ENCODE results near the gene RHEX.
A peak's percentile ranks its signal among the peaks of the same experiment; 100 is the strongest.
"Not testable (repeated sequence)": the region's sequence is repeated elsewhere in the genome, so short reads cannot be mapped to it uniquely, and the experiment has no call there.

The RHEX gene

GRCh38 chr1:206048582-206048981, 4.4 kb upstream of the RHEX start:
- H3K4me1 Mint-ChIP-seq = peaks cover 33% of the 10 kb centered on the region
- no peaks in the 10 kb centered on the region for H3K9me3 Mint-ChIP-seq
- H3K27me3 Mint-ChIP-seq = no peaks in the 10 kb centered on the region
- H3K27ac Mint-ChIP-seq = no peak overlapping the region
- no peak overlapping the region for H3K4me3 Mint-ChIP-seq
- no peaks in the 10 kb centered on the region for H3K36me3 Mint-ChIP-seq

DNA sequence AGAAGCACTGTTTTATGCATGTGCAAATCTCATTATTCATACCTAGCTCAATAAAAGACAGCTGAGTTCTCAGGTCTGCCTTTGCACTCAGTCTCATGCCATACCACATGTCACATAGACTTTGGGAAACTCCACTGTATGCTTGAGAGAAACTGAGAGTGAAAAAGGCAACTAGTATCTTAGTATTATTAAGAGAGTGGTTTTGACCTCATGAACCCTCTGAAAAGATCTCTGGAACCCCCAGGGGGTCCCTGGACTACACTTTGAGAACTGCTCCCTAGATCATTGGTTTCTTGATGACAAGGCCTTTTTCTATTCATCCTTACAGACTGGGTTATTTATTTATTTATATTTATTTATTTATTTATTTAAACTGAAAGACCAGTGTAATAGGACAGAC, 3.7 kb upstream of the RHEX start:
- H3K36me3 Mint-ChIP-seq = no peaks in the 10 kb centered on the region
- H3K27ac Mint-ChIP-seq = no peak overlapping the region
- H3K4me3 Mint-ChIP-seq = no peak overlapping the region
- no peaks in the 10 kb centered on the region for H3K27me3 Mint-ChIP-seq
- no peaks in the 10 kb centered on the region for H3K9me3 Mint-ChIP-seq
- H3K4me1 Mint-ChIP-seq = peaks cover 33% of the 10 kb centered on the region

DNA sequence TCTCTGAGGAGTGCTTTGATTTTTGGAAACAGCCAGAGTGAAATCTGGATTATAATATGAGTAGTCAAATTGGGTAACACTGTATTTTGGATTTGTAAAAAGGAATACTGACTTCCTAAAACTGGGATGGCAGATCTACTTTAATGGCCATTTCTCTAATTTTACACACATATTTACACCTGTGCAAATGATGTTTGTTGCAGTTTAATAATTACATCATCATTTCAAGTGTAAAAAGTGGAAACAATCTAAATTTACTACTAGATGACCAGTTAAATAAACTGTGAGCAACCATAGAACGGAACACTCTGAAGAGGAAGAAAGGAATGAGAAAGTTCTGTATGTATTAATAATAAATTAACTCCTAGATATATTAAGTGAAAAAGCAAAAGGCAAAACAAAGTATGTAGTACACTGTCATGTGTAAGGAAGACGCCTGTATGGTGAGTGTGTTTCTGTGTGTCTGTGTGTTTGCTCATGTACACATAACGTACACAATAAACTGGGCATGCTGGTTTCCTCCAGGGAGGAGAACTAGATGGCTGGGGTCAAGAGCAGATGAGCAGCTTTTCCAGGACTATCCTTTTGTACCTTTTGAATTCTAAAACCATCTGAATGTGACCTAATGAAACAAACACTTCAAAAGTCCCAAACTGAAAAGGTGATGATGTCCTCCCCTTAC, 2.9 kb upstream of the RHEX start:
- H3K4me3 Mint-ChIP-seq = no peak overlapping the region
- H3K27me3 Mint-ChIP-seq = no peaks in the 10 kb centered on the region
- H3K9me3 Mint-ChIP-seq = no peaks in the 10 kb centered on the region
- H3K27ac Mint-ChIP-seq = peak overlapping the region; percentile 65
- peaks cover 33% of the 10 kb centered on the region for H3K4me1 Mint-ChIP-seq
- H3K36me3 Mint-ChIP-seq = no peaks in the 10 kb centered on the region

- H3K9me3 Mint-ChIP-seq = no peaks in the 10 kb centered on the region
- H3K27ac Mint-ChIP-seq = peak overlapping the region; percentile 92
- H3K4me3 Mint-ChIP-seq = peak overlapping the region; percentile 58
- H3K36me3 Mint-ChIP-seq = no peaks in the 10 kb centered on the region
- peaks cover 33% of the 10 kb centered on the region for H3K4me1 Mint-ChIP-seq
- H3K27me3 Mint-ChIP-seq = no peaks in the 10 kb centered on the region
Measured at GRCh38 chr1:206050655-206051235, 2.2 kb upstream of the RHEX start.

DNA sequence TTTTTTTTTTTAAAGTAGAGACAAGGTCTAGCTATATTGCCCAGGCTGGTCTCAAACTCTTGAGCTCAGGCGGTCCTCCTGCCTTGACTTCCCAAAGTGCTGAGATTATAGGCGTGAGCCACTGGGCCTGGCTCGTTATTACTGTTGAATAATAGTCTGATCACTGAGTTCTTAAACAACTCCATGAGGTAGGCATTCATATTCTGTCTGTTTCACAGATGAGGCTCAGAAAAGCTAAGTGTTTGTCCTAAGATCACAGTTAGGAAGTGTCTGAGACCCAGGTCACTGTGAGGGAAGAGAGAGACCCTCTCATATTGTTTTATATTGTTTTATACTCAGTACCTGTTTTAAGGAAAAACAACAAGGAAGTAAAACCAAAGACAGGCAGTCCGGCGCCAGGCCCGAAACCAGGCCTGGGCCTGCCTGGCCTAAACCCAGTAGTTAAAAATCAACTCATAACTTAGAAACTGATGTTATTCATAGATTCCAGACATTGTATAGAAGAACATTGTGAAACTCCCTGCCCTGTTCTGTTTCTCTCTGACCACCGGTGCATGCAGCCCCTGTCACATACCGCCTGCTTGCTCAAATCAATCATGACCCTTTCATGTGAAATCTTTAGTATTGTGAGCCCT, 625 bp upstream of the RHEX start:
- not testable (repeated sequence) for H3K27me3 Mint-ChIP-seq, H3K36me3 Mint-ChIP-seq, H3K4me3 Mint-ChIP-seq, H3K27ac Mint-ChIP-seq, H3K9me3 Mint-ChIP-seq
- peaks cover 33% of the 10 kb centered on the region for H3K4me1 Mint-ChIP-seq

DNA sequence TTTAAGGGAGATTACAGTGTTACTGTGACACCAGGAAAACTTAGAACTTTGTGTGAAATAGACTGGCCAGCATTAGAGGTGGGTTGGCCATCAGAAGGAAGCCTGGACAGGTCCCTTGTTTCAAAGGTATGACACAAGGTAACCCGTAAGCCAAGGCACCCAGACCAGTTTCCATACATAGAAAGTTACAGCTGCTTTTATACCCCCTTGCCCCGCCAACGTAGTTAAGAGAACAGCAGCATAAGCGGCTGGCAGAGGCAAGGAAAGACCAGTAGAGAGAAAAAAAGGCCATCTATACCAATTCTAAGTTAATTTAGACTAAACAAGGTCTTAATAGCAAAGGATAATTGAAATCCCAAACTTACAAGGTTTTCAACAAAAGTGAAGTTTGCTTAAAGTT, 643 bp downstream of the RHEX start:
- H3K27ac Mint-ChIP-seq, H3K27me3 Mint-ChIP-seq, H3K4me3 Mint-ChIP-seq, H3K36me3 Mint-ChIP-seq, H3K9me3 Mint-ChIP-seq: not testable (repeated sequence)
- H3K4me1 Mint-ChIP-seq = peaks cover 33% of the 10 kb centered on the region

DNA sequence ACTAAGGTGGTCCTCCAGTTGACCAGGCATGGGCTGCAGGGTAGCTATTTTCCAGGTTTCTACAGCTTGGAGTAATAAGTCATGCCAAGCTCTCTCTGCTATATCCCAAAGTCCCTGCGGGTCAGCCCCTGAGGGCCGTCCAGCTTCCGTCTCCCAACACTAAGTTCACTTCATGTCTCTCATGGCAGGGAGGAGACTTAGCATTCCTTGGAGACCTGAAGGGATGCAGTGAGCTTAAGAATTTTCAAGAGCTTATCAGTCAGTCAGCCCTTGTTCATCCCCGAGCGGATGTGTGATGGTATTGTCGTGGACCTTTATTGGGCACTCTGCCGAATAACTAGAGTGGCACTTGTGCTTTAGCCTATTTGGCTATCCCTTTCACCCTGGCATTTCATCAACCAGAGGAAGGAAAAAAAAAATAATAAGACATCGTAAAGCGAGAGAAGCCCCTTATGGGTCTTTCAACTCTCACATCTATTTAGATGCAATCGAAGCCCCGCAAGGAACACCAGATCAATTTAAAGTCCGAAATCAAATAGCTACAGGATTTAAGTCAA, 2.2 kb downstream of the RHEX start:
- not testable (repeated sequence) for H3K36me3 Mint-ChIP-seq, H3K4me3 Mint-ChIP-seq, H3K27me3 Mint-ChIP-seq, H3K27ac Mint-ChIP-seq, H3K9me3 Mint-ChIP-seq
- H3K4me1 Mint-ChIP-seq = peaks cover 26% of the 10 kb centered on the region

DNA sequence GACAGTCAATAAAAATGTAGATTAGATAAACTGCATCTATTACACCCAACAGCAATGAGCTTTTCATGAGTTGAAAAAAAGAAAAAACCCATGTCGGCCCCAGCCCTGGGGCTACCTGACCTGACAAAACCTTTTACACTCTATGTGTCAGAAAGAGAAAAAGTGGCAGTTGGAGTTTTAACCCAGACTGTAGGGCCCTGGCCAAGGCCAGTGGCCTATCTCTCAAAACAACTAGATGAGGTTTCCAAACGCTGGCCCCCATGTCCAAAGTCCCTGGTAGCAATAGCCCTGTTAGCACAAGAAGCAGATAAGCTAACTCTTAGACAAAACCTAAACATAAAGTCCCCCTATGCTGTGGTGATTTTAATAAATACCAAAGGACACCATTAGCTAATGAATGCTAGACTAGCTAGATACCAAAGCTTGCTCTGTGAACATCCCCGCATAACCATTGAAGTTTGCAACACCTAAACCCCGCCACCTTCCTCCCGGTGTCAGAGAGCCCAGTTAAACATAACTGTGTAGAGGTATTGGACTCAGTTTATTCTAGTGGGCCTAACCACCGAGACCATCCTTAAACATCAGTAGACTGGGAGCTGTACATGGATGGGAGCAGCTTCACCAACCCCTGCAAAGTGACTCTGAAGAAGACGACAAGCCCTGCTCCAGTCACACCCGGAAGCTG, 2.8 kb downstream of the RHEX start:
- H3K27ac Mint-ChIP-seq, H3K27me3 Mint-ChIP-seq, H3K36me3 Mint-ChIP-seq, H3K4me3 Mint-ChIP-seq, H3K9me3 Mint-ChIP-seq: not testable (repeated sequence)
- H3K4me1 Mint-ChIP-seq = peaks cover 20% of the 10 kb centered on the region

DNA sequence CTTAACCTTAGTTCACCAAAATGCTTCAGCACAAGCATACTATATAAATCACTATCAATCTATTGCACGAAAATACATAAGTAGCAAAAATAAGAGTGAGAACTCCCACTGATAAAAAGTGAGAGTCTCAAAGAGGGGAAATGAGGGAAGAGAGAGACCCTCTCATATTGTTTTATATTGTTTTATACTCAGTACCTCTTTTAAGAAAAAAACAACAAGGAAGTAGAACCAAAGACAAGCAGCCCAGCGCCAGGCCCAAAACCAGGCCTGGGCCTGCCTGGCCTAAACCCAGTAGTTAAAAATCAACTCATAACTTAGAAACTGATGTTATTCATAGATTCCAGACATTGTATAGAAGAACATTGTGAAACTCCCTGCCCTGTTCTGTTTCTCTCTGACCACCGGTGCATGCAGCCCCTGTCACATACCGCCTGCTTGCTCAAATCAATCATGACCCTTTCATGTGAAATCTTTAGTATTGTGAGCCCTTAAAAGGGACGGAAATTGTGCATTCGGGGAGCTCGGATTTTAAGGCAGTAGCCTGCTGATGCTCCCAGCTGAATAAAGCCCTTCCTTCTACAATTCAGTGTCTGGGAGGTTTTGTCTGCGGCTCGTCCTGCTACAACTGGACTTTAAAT, 5.4 kb downstream of the RHEX start:
- not testable (repeated sequence) for H3K4me1 Mint-ChIP-seq, H3K27ac Mint-ChIP-seq, H3K9me3 Mint-ChIP-seq, H3K27me3 Mint-ChIP-seq, H3K36me3 Mint-ChIP-seq, H3K4me3 Mint-ChIP-seq

GRCh38 chr1:206058927-206059292, 5.9 kb downstream of the RHEX start:
- Mint-ChIP-seq H3K27ac (no peak overlapping the region), H3K4me1 (no peaks in the 10 kb centered on the region), H3K4me3 (no peak overlapping the region), H3K36me3 (no peaks in the 10 kb centered on the region), H3K27me3 (no peaks in the 10 kb centered on the region), H3K9me3 (no peaks in the 10 kb centered on the region)

- H3K9me3 Mint-ChIP-seq = no peaks in the 10 kb centered on the region
- no peaks in the 10 kb centered on the region for H3K36me3 Mint-ChIP-seq
- no peak overlapping the region for H3K4me3 Mint-ChIP-seq
- H3K27ac Mint-ChIP-seq = no peak overlapping the region
- no peaks in the 10 kb centered on the region for H3K4me1 Mint-ChIP-seq
- H3K27me3 Mint-ChIP-seq = no peaks in the 10 kb centered on the region
Measured at GRCh38 chr1:206059355-206059915, 6.5 kb downstream of the RHEX start.

DNA sequence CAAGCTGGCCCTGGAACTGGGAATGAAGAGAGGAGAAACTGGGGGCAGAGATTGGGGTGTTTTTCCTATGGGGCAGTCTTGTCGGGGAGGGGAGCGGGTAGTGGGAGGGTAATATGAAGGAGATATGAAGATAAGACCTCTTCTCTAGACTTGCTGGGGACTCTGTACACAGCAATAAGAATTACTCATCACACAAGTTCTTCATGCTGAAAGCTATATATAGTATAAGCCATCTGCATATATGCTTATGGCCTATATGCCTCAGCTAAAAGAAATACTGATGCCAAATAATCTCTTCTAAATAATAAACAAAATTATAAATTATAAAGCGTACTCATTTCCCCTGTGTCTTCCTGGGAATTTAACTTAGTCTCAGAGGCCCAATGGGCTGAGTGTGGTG, 7.9 kb downstream of the RHEX start:
- H3K4me1 Mint-ChIP-seq = no peaks in the 10 kb centered on the region
- H3K36me3 Mint-ChIP-seq = no peaks in the 10 kb centered on the region
- no peak overlapping the region for H3K4me3 Mint-ChIP-seq
- no peaks in the 10 kb centered on the region for H3K27me3 Mint-ChIP-seq
- no peaks in the 10 kb centered on the region for H3K9me3 Mint-ChIP-seq
- no peak overlapping the region for H3K27ac Mint-ChIP-seq

- Mint-ChIP-seq H3K4me3 (no peak overlapping the region), H3K36me3 (no peaks in the 10 kb centered on the region), H3K4me1 (peaks cover 9% of the 10 kb centered on the region), H3K9me3 (no peaks in the 10 kb centered on the region), H3K27me3 (no peaks in the 10 kb centered on the region), H3K27ac (no peak overlapping the region)
Measured at GRCh38 chr1:206062464-206062863, 9.5 kb downstream of the RHEX start.

DNA sequence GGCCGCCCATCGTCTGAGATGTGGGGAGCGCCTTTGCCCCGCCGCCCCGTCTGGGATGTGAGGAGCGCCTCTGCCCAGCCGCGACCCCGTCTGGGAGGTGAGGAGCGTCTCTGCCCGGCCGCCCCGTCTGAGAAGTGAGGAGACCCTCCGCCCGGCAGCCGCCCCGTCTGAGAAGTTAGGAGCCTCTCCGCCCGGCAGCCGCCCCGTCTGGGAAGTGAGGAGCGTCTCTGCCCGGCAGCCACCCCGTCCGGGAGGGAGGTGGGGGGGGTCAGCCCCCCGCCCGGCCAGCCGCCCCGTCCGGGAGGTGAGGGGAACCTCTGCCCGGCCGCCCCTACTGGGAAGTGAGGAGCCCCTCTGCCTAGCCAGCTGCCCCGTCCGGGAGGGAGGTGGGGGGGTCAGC, 11.0 kb downstream of the RHEX start:
- H3K27me3 Mint-ChIP-seq, H3K4me3 Mint-ChIP-seq, H3K27ac Mint-ChIP-seq, H3K36me3 Mint-ChIP-seq, H3K9me3 Mint-ChIP-seq: not testable (repeated sequence)
- H3K4me1 Mint-ChIP-seq = peaks cover 15% of the 10 kb centered on the region

GRCh38 chr1:206064501-206064900, 11.5 kb downstream of the RHEX start:
- H3K4me3 Mint-ChIP-seq, H3K27ac Mint-ChIP-seq, H3K27me3 Mint-ChIP-seq, H3K36me3 Mint-ChIP-seq, H3K9me3 Mint-ChIP-seq: not testable (repeated sequence)
- peaks cover 15% of the 10 kb centered on the region for H3K4me1 Mint-ChIP-seq
